GM12874 (cell line): Measurements from ENCODE around the gene LMAN2L.

ENCODE experiments used
- TF ChIP-seq, protein P1 (sequence below): IDR thresholded peaks from 2 replicates; pipeline ENCODE4 v1.5.1; 2011; ENCODE audit warnings: low read depth, mild to moderate bottlenecking, control low read depth, low read length, moderate library complexity; ENCODE audit not compliant: insufficient read depth

LMAN2L gene

DNA sequence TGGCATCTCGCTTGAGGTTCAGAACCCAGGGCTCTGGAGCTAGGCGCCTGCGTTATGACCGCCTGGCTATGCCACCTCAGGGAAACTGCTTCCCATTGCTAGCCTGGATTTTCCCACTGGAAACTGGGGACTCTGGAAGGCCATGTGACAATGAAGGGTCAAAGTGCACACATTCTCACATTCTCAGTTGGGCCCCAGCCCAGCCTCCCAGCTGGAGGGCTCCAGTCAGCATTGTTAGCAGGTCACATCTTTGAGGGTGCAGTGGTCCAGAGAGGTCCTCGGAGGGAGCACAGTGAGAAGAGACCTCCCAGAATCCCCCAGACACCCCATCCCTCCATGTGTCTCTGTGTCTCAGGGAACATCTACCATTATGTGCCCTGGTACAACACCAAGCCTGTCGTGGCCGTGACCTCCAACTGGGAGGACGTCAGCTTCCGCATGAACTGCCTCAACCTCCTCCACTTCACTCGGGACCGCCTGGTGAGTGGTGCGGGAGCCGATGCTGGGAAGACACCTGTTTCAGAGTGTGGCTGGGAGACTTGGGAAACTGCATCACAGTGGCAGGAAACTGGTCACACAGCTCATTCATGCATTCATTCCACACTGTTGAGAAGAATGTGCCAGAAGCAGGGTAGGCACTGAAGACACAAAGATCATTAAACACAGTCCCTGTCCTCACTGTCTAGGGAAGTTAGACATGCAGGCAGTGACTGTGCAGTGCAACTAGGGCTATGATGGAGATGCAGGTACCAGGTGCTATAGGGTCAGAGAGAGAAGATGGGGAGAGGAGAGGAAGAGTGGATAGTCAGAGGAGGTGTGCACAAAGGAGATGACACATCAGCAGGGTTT, 55.7 kb downstream of the LMAN2L start:
- TF ChIP-seq, protein P1, sequence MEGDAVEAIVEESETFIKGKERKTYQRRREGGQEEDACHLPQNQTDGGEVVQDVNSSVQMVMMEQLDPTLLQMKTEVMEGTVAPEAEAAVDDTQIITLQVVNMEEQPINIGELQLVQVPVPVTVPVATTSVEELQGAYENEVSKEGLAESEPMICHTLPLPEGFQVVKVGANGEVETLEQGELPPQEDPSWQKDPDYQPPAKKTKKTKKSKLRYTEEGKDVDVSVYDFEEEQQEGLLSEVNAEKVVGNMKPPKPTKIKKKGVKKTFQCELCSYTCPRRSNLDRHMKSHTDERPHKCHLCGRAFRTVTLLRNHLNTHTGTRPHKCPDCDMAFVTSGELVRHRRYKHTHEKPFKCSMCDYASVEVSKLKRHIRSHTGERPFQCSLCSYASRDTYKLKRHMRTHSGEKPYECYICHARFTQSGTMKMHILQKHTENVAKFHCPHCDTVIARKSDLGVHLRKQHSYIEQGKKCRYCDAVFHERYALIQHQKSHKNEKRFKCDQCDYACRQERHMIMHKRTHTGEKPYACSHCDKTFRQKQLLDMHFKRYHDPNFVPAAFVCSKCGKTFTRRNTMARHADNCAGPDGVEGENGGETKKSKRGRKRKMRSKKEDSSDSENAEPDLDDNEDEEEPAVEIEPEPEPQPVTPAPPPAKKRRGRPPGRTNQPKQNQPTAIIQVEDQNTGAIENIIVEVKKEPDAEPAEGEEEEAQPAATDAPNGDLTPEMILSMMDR = no peak

GRCh38 chr2:96683307-96683706, 56.6 kb downstream of the LMAN2L start:
- TF ChIP-seq, protein P1 = no peak

DNA sequence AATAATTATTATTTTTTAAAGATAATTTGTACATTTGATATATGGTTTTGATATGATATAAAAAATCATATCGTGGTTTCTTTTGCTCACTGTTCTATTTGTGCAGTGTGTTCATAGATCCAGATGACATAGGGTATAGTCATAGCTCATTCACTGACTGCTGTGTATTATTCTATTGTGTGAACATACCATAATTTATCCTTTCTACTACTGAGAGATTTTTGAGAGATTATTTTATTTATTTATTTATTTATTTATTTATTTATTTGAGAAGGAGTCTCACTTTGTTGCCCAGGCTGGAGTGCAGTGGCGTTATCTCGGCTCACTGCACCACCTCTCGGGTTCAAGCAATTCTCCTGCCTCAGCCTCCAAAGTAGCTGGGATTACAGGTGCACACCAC, 58.3 kb downstream of the LMAN2L start:
- TF ChIP-seq, protein P1 = no peak

- TF ChIP-seq, protein P1 = no peak
These were observed 59.2 kb downstream of the LMAN2L start for GRCh38 chr2:96680561-96681141.

DNA sequence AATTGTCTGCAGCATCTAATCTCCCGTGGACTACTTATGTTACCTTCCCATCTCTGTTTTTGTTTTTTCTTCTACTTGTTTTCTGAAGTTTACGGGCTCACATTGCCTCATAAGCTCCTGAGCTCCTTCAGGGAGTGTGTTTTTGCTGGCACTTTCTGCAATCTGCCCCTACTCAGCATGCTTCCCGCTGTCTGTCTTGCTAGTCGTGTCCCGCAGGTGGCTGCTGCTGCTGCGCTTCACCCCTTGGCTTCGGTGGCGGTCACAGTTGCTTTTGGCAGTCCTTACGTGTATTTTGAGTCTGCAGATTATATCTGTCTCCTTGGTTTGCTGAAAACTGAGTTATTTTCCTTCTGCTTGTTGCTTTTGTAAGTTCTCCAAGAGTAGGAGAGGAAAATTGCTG, 60.0 kb downstream of the LMAN2L start:
- TF ChIP-seq, protein P1 = no peak

- TF ChIP-seq, protein P1 = no peak
These were observed 70.2 kb downstream of the LMAN2L start for GRCh38 chr2:96669539-96670215.

DNA sequence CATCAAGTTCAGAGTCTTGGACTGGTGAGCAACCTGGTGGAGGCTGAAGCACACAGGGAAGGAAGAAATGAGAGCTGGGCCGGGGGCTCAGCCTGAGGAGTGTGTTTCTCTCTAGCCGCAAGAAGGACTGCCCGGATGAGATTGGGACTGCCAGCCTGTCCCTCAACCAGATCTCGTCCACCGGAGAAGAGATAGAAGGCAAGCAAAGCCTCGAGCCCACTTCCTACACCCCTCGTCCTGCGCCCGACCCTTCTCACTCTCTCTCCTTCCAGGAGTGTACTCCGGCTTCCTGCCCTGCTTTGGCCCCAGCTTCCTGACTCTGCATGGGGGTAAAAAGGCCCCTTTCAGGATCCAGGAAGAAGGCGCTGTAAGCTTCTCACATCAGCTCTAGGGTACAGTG, 71.1 kb downstream of the LMAN2L start:
- TF ChIP-seq, protein P1 = no peak
